Epithelial cell of proximal tubule (primary cell): Measurements from ENCODE around the gene DTNB. TPM values are rescaled to one million over a fixed set of nuclear protein-coding genes. Genes with fewer than 3 reads are reported as not detected.

ENCODE experiments used
- DNase-seq: peaks from one replicate; pipeline ENCODE4 v3.0.0-alpha.2; 2011; ENCODE audit warnings: low read depth
- H3K4me3 ChIP-seq: 2 replicates; pipeline ENCODE4 v1.5.1; 2011; ENCODE audit warnings: low read depth, mild to moderate bottlenecking, low read length
- CTCF ChIP-seq: conservative IDR thresholded peaks from 2 replicates; pipeline ENCODE4 v1.5.1; 2012; ENCODE audit warnings: low read depth, mild to moderate bottlenecking, low read length
- total RNA-seq: library from RNA; depleted of rRNA; stranded (reverse); fragments of >200 nt; gene quantifications from 2 replicates; pipeline ENCODE4 v1.2.3, GENCODE V29; 2015

DTNB gene
- total RNA-seq, 1 donor from 2014 or later = 4.8 TPM

- no peak for DNase-seq
- no peak overlapping the region for H3K4me3 ChIP-seq
- no peak for TF ChIP-seq CTCF
Measured at GRCh38 chr2:25462021-25462420, 211.4 kb downstream of the DTNB start.

GRCh38 chr2:25460261-25460905 lies 213.0 kb downstream of the DTNB start:
- TF ChIP-seq CTCF = no peak
- no peak for DNase-seq
- no peak overlapping the region for H3K4me3 ChIP-seq

- no peak for TF ChIP-seq CTCF
Measured at GRCh38 chr2:25454824-25455611, 218.4 kb downstream of the DTNB start.

GRCh38 chr2:25453199-25453905 lies 220.0 kb downstream of the DTNB start:
- no peak for TF ChIP-seq CTCF
- DNase-seq = no peak
- no peak overlapping the region for H3K4me3 ChIP-seq

More at GRCh38 chr2:25454824-25455611, 218.4 kb downstream of the DTNB start:
- no peak overlapping the region for H3K4me3 ChIP-seq
- DNase-seq = no peak

- no peak for DNase-seq
- no peak overlapping the region for H3K4me3 ChIP-seq
- TF ChIP-seq CTCF = no peak
Measured at GRCh38 chr2:25448808-25449207, 224.6 kb downstream of the DTNB start.

- DNase-seq = no peak
- H3K4me3 ChIP-seq = no peak overlapping the region
- no peak for TF ChIP-seq CTCF
Measured at GRCh38 chr2:25447018-25447417, 226.4 kb downstream of the DTNB start.
